WTC11 (cell line): ENCODE data around the gene ZDBF2. TPM values are rescaled to one million over a fixed set of nuclear protein-coding genes. Genes with fewer than 3 reads are reported as not detected.

Experiments
- ATAC-seq: fragments of 200-7000 bp; cut with Tn5 transposase; 2 replicates; pipeline ENCODE4 v1.10.0; 2021; ENCODE audit warnings: mild to moderate bottlenecking, moderate library complexity
- CTCF ChIA-PET: fragments of 300-600 bp; sonication (Branson Sonifier 250); formaldehyde crosslinking; loops from one replicate; lab custom pipeline; 2021; ENCODE audit warnings: antibody characterized with exemption; lab: Charles Lee
- POLR2A ChIA-PET: fragments of 350-600 bp; sonication (Branson Sonifier 250); formaldehyde crosslinking; loops from one replicate; lab custom pipeline; 2021; ENCODE audit warnings: antibody characterized with exemption; lab: Charles Lee
- DNase-seq: peaks from one replicate; pipeline ENCODE4 v3.0.0; 2021; ENCODE audit warnings: low spot score
- H3K27ac Mint-ChIP-seq: 2 replicates; pipeline ENCODE4 v1.8.0; 2021; ENCODE audit warnings: mixed read lengths
- H3K27me3 Mint-ChIP-seq: 2 replicates; pipeline ENCODE4 v1.8.0; 2021; ENCODE audit warnings: low read depth, mild to moderate bottlenecking, moderate library complexity, mixed read lengths
- H3K36me3 Mint-ChIP-seq: 2 replicates; pipeline ENCODE4 v1.8.0; 2021; ENCODE audit warnings: mixed read lengths
- H3K4me1 Mint-ChIP-seq: 2 replicates; pipeline ENCODE4 v1.8.0; 2022; ENCODE audit warnings: mixed read lengths
- H3K4me3 Mint-ChIP-seq: 2 replicates; pipeline ENCODE4 v1.8.0; 2021; ENCODE audit warnings: mild to moderate bottlenecking, moderate library complexity, mixed read lengths
- H3K9me3 Mint-ChIP-seq: 2 replicates; pipeline ENCODE4 v1.8.0; 2021; ENCODE audit warnings: mixed read lengths
- ARID4B ChIP-seq: sonication (generic); formaldehyde crosslinking; IDR thresholded peaks from 2 replicates; pipeline ENCODE4 v1.8.0; 2023; ENCODE audit warnings: missing genetic modification reagents, mild to moderate bottlenecking, borderline replicate concordance
- CBFB ChIP-seq: sonication (generic); formaldehyde crosslinking; IDR thresholded peaks from 2 replicates; pipeline ENCODE4 v1.8.1; 2022; ENCODE audit warnings: mild to moderate bottlenecking, low read depth, missing genetic modification reagents
- CREB1 ChIP-seq: sonication (generic); formaldehyde crosslinking; IDR thresholded peaks from 2 replicates; pipeline ENCODE4 v1.8.0; 2023; ENCODE audit warnings: mild to moderate bottlenecking, missing genetic modification reagents
- GRHL2 ChIP-seq: fragments of 250-450 bp; sonication (Bioruptor Pico); IDR thresholded peaks from 2 replicates; pipeline ENCODE4 v1.8.0; 2022; ENCODE audit warnings: mild to moderate bottlenecking, moderate library complexity; ENCODE audit not compliant: insufficient replicate concordance, severe bottlenecking
- GTF2I ChIP-seq: fragments of 250-450 bp; sonication (Bioruptor Pico); conservative IDR thresholded peaks from 2 replicates; pipeline ENCODE4 v1.4.0; 2021; ENCODE audit warnings: mild to moderate bottlenecking
- IRF2 ChIP-seq: sonication (generic); formaldehyde crosslinking; IDR thresholded peaks from 2 replicates; pipeline ENCODE4 v1.8.0; 2022; ENCODE audit warnings: low read depth, missing genetic modification reagents, borderline replicate concordance
- MLX ChIP-seq: sonication (generic); formaldehyde crosslinking; IDR thresholded peaks from 2 replicates; pipeline ENCODE4 v1.8.1; 2023; ENCODE audit warnings: mild to moderate bottlenecking, missing genetic modification reagents, moderate library complexity
- NFYB ChIP-seq: sonication (generic); formaldehyde crosslinking; conservative IDR thresholded peaks from 2 replicates; pipeline ENCODE4 v1.8.0; 2022; ENCODE audit warnings: low read depth, missing genetic modification reagents
- SMAD4 ChIP-seq: sonication (generic); formaldehyde crosslinking; IDR thresholded peaks from 2 replicates; pipeline ENCODE4 v1.8.0; 2022; ENCODE audit warnings: mild to moderate bottlenecking, missing genetic modification reagents
- ZNF281 ChIP-seq: sonication (generic); formaldehyde crosslinking; IDR thresholded peaks from 2 replicates; pipeline ENCODE4 v1.8.0; 2023; ENCODE audit warnings: mild to moderate bottlenecking, missing genetic modification reagents
- ZNF416 ChIP-seq: fragments of 250-450 bp; sonication (Bioruptor Pico); IDR thresholded peaks from 2 replicates; pipeline ENCODE4 v1.9.0; 2021; ENCODE audit warnings: mild to moderate bottlenecking, inconsistent platforms
- ZNF425 ChIP-seq: fragments of 250-450 bp; sonication (Bioruptor Pico); conservative IDR thresholded peaks from 2 replicates; pipeline ENCODE4 v1.9.0; 2021; ENCODE audit warnings: mild to moderate bottlenecking
- ZNF512 ChIP-seq: sonication (generic); formaldehyde crosslinking; IDR thresholded peaks from 2 replicates; pipeline ENCODE4 v1.8.1; 2022; ENCODE audit warnings: missing genetic modification reagents, borderline replicate concordance
- ZNF532 ChIP-seq: fragments of 250-450 bp; sonication (Bioruptor Pico); IDR thresholded peaks from 2 replicates; pipeline ENCODE4 v1.9.0; 2021; ENCODE audit warnings: mild to moderate bottlenecking, borderline replicate concordance
- total RNA-seq: library from RNA; stranded (reverse); gene quantifications from 3 replicates; pipeline ENCODE4 v1.2.3, GENCODE V29; 2021

The ZDBF2 gene
- total RNA-seq, 1 experiment from 2014 or later: 16.0 TPM

GRCh38 chr2:206361407-206362045 is 87.1 kb downstream of the ZDBF2 start:
- POLR2A ChIA-PET: no interaction called here
- ATAC-seq: no peak
- H3K4me3 Mint-ChIP-seq: no peak overlapping the region
- H3K9me3 Mint-ChIP-seq: peaks cover 17% of the 10 kb centered on the region
- no peak overlapping the region for H3K27ac Mint-ChIP-seq
- no peak for TF ChIP-seq ZNF281 (CRISPR knock-in tag)
- no peak for TF ChIP-seq MLX (CRISPR knock-in tag)
- TF ChIP-seq IRF2 (CRISPR knock-in tag): no peak
- TF ChIP-seq ZNF425 (CRISPR knock-in tag): no peak
- no peak for TF ChIP-seq ZNF532 (CRISPR knock-in tag)
- TF ChIP-seq SMAD4 (CRISPR knock-in tag): no peak
- no peak for TF ChIP-seq ARID4B (CRISPR knock-in tag)
- no peak for TF ChIP-seq CBFB (CRISPR knock-in tag)
- TF ChIP-seq CREB1 (CRISPR knock-in tag): no peak
- TF ChIP-seq NFYB (CRISPR knock-in tag): no peak
- TF ChIP-seq GRHL2 (CRISPR knock-in tag): no peak
- TF ChIP-seq ZNF416 (CRISPR knock-in tag): no peak
- no peak for TF ChIP-seq GTF2I (CRISPR knock-in tag)
- TF ChIP-seq ZNF512: no peak
- TF ChIP-seq, all 79 proteins: peak for 0
- no peaks in the 10 kb centered on the region; the same call in 1 of the 2 replicates for H3K27me3 Mint-ChIP-seq
- CTCF ChIA-PET: interaction anchor here (0.8 kb wide), 1 partner anchor 106 kb away, joined by 6 read pairs; no protein-coding TSS in a partner anchor
- no peaks in the 10 kb centered on the region for H3K4me1 Mint-ChIP-seq
- H3K36me3 Mint-ChIP-seq: peaks cover 18% of the 10 kb centered on the region
- DNase-seq: no peak
